K562 (cell line): ENCODE results near the gene ASB13. TPM values are rescaled to one million over a fixed set of nuclear protein-coding genes. Genes with fewer than 3 reads are reported as not detected.
A peak's percentile ranks its signal among the peaks of the same experiment; 100 is the strongest.

Source experiments
- ATAC-seq: fragments of 200-7000 bp; cut with Tn5 transposase; 3 replicates; pipeline ENCODE4 v1.9.1; 2020; ENCODE audit warnings: moderate library complexity
- BruUV-seq: library from RNA; stranded (reverse); fragments of 400-500 nt; replicated peaks from 2 replicates; lab custom pipeline; 2021; lab: Mats Ljungman, UMichigan
- CTCF ChIA-PET: fragments of 300-600 bp; formaldehyde crosslinking; extraction: SDS; loops from one replicate; lab custom pipeline; 2021; ENCODE audit warnings: low intra/inter-chr PET ratio; lab: Yijun Ruan, JAX
- POLR2A ChIA-PET: fragments of 300-600, 350-650 bp; sonication (Branson Sonifier 250); formaldehyde crosslinking; extraction: SDS; loops from one replicate; lab custom pipeline; 2021; ENCODE audit warnings: antibody characterized with exemption, inconsistent platforms; lab: Yijun Ruan, JAX
- DNase-seq, 4 experiments: peaks; one replicate each; pipeline versions ENCODE4 v3.0.0 to v3.0.0-alpha.2; 2011 to 2018; ENCODE audit warnings: low spot score in 3 of 4, mixed read lengths in 3 of 4; ENCODE audit errors: extremely low read depth in 1 of 4
- FAIRE-seq: peaks from 2 replicates; lab custom pipeline; 2011; peaks lifted over from hg19 to GRCh38; lab: Jason Lieb, UNC
- H2AFZ ChIP-seq: 2 replicates; pipeline ENCODE4 v1.6.0; 2011; ENCODE audit warnings: low read depth, low read length, control low read depth, inconsistent platforms
- H3K27ac ChIP-seq: fragments of 200-600 bp; 3 replicates; pipeline ENCODE4 v1.8.0; 2011; ENCODE audit warnings: low read depth, mild to moderate bottlenecking, control low read depth, inconsistent platforms, low read length, moderate library complexity, mixed read lengths; ENCODE audit errors: extremely low read depth
- H3K27me3 ChIP-seq, 2 experiments: fragments of 300-600 bp in 1 of 2; 2 replicates in 1 of 2; 3 replicates in 1 of 2; pipeline versions ENCODE4 v1.6.0 to v1.8.0; 2011; ENCODE audit warnings: inconsistent platforms in 2 of 2, low read length in 2 of 2, mild to moderate bottlenecking in 1 of 2, mixed read lengths in 1 of 2, moderate library complexity in 1 of 2; ENCODE audit not compliant: control insufficient read depth in 2 of 2, insufficient read depth in 2 of 2
- H3K36me3 ChIP-seq: fragments of 300-600 bp; 3 replicates; pipeline ENCODE4 v1.8.0; 2011; ENCODE audit warnings: mild to moderate bottlenecking, low read length, inconsistent platforms; ENCODE audit not compliant: control insufficient read depth, insufficient read depth
- H3K4me1 ChIP-seq, 2 experiments: fragments of 200-600 bp in 1 of 2; replicated peaks in 1 of 2; 2 replicates in 1 of 2; 3 replicates in 1 of 2; pipeline versions ENCODE4 v1.5.1 to v1.8.0; 2011; ENCODE audit warnings: inconsistent platforms in 2 of 2, low read length in 2 of 2, mild to moderate bottlenecking in 1 of 2, mixed read lengths in 1 of 2, moderate library complexity in 1 of 2; ENCODE audit not compliant: control insufficient read depth in 2 of 2, insufficient read depth in 2 of 2
- H3K4me2 ChIP-seq: 2 replicates; pipeline ENCODE4 v1.6.1; 2011; ENCODE audit warnings: low read length, control low read depth, inconsistent platforms, mixed read lengths; ENCODE audit not compliant: insufficient read depth
- H3K4me3 ChIP-seq: fragments of 200-600 bp; sonication (generic), shearing (Covaris generic); 2 replicates; pipeline ENCODE4 v1.5.1; 2016; ENCODE audit warnings: control low read depth, inconsistent platforms
- H3K79me2 ChIP-seq: fragments of 200-600 bp; 3 replicates; pipeline ENCODE4 v1.8.0; 2011; ENCODE audit warnings: low read length, inconsistent platforms; ENCODE audit not compliant: control insufficient read depth, insufficient read depth
- H3K9ac ChIP-seq, 2 experiments: 2 replicates each; pipeline versions ENCODE4 v1.6.0 to v1.6.1; 2011; ENCODE audit warnings: low read depth in 2 of 2, low read length in 2 of 2, control low read depth in 1 of 2, inconsistent platforms in 1 of 2, mild to moderate bottlenecking in 1 of 2, mixed read lengths in 1 of 2; ENCODE audit not compliant: insufficient read depth in 1 of 2
- H3K9me1 ChIP-seq: one replicate; pipeline ENCODE4 v1.6.0; 2011; ENCODE audit warnings: inconsistent platforms, mild to moderate bottlenecking, low read length, moderate library complexity; ENCODE audit not compliant: control insufficient read depth, insufficient read depth
- H3K9me3 ChIP-seq: replicated peaks from 2 replicates; pipeline ENCODE4 v1.5.1; 2011; ENCODE audit warnings: low read depth, low read length, inconsistent platforms; ENCODE audit not compliant: control insufficient read depth, insufficient read depth
- H4K20me1 ChIP-seq: replicated peaks from 2 replicates; pipeline ENCODE4 v1.6.1; 2011; ENCODE audit warnings: low read length, inconsistent platforms, mixed read lengths; ENCODE audit not compliant: control insufficient read depth, insufficient read depth
- AFF4 ChIP-seq: sonication (generic); formaldehyde crosslinking; IDR thresholded peaks from 2 replicates; pipeline ENCODE4 v1.8.0; 2023; ENCODE audit warnings: mild to moderate bottlenecking, missing genetic modification reagents
- BCOR ChIP-seq: fragments of 450-650 bp; IDR thresholded peaks from 2 replicates; pipeline ENCODE4 v1.6.1; 2016
- CHD1 ChIP-seq: fragments of 200-600 bp; sonication (generic); IDR thresholded peaks from one replicate; pipeline ENCODE4 v1.6.1; 2012; ENCODE audit warnings: mild to moderate bottlenecking, moderate library complexity, low read length, inconsistent platforms
- EHMT2 ChIP-seq: fragments of 450-650 bp; IDR thresholded peaks from 2 replicates; pipeline ENCODE4 v1.6.1; 2018; ENCODE audit warnings: antibody characterized with exemption
- RFX1 ChIP-seq: fragments of 450-650 bp; IDR thresholded peaks from 2 replicates; pipeline ENCODE4 v1.6.1; 2016; ENCODE audit warnings: mild to moderate bottlenecking, moderate library complexity
- SMARCB1 ChIP-seq: IDR thresholded peaks from 2 replicates; pipeline ENCODE4 v1.6.1; 2011; ENCODE audit warnings: improper control_type of control experiment, low read depth; ENCODE audit not compliant: insufficient read length
- SNAPC5 ChIP-seq: fragments of 250-450 bp; sonication (Bioruptor Pico); IDR thresholded peaks from 2 replicates; pipeline ENCODE4 v1.8.0; 2021; ENCODE audit warnings: moderate library complexity, mild to moderate bottlenecking, inconsistent platforms
- SOX6 ChIP-seq: fragments of 450-650 bp; IDR thresholded peaks from 2 replicates; pipeline ENCODE4 v1.6.1; 2014; ENCODE audit warnings: mild to moderate bottlenecking
- TRIM25 ChIP-seq: fragments of 450-650 bp; IDR thresholded peaks from 2 replicates; pipeline ENCODE4 v1.7.0; 2016; ENCODE audit warnings: borderline replicate concordance
- TRIM28 ChIP-seq: fragments of 450-650 bp; IDR thresholded peaks from 2 replicates; pipeline ENCODE4 v1.6.1; 2017
- ZNF431 ChIP-seq: sonication (generic); formaldehyde crosslinking; IDR thresholded peaks from 2 replicates; pipeline ENCODE4 v1.8.0; 2022; ENCODE audit warnings: mild to moderate bottlenecking, missing genetic modification reagents
- WGBS: fragments of 100-300 bp; shearing (Covaris generic); methylation state at CpG from one replicate; pipeline ENCODE4 v1.1.6; 2016; ENCODE audit warnings: low coverage, mixed read lengths; ENCODE audit not compliant: insufficient coverage; ENCODE audit errors: missing lambda C conversion rate; 5-methylcytosine and 5-hydroxymethylcytosine counted together
- in situ Hi-C: fragments of 300-500 bp; cut with MboI; formaldehyde crosslinking; loops from 4 replicates; pipeline ENCODE4 v1.15.0; 2018; ENCODE audit warnings: inconsistent platforms, mixed read lengths
- intact Hi-C: fragments of 100-400 bp; cut with micrococcal nuclease; formaldehyde crosslinking; loops from 2 replicates; pipeline ENCODE4 v1.14.2; 2022
- polyA plus RNA-seq, 8 experiments: library from polyadenylated mRNA; depleted of rRNA in 4 of 8; stranded (reverse) in 5 of 8; unstranded in 3 of 8; fragments of >200 nt; fragmentation: Nextera tagmentation in 2 of 8; fragmentation: Illumina TruSeq in 1 of 8; extraction: Ambion mirVana in 2 of 8; extraction: Trizol in 1 of 8; gene quantifications; 2 replicates each; pipeline versions ENCODE4 v1.2.1 to v1.2.3, GENCODE V29; 2011 to 2014; ENCODE audit warnings: inconsistent platforms in 1 of 8, missing spikeins in 1 of 8
- total RNA-seq, 7 experiments: library from RNA; depleted of rRNA in 6 of 7; stranded (reverse); fragments of >200 nt in 6 of 7; fragmentation: Illumina TruSeq in 2 of 7; extraction: Trizol in 2 of 7; gene quantifications; 2 replicates each; pipeline versions ENCODE4 v1.2.1 to v1.2.3, GENCODE V29; 2011 to 2021; ENCODE audit warnings: low replicate concordance in 1 of 7

Gene ASB13
- total and polyA plus RNA-seq, 9 of the 15 experiments (the other 6 are each of a cell fraction or from before 2014, with no cell fraction given) = 5.2 to 28.8 (median 16.9) TPM

- peaks cover 5% of the 10 kb centered on the region for H3K9me3 ChIP-seq
- in situ Hi-C loops = no loop called here
- TF ChIP-seq BCOR = 0 out of 2 replicates have a peak, but pooled peaks have one; percentile 4
- TF ChIP-seq SNAPC5 (CRISPR knock-in tag) = no peak
- no peak for TF ChIP-seq RFX1
- 0 out of 2 replicates have a peak, but pooled peaks have one; percentile 1 for TF ChIP-seq TRIM28
- no peak for TF ChIP-seq EHMT2
- 0 out of 2 replicates have a peak, but pooled peaks have one; percentile 7 for TF ChIP-seq AFF4 (CRISPR knock-in tag)
- 0 out of 2 replicates have a peak, but pooled peaks have one; percentile 8 for TF ChIP-seq SOX6
- TF ChIP-seq ZNF431 = 0 out of 2 replicates have a peak, but pooled peaks have one; percentile 22
- TF ChIP-seq SMARCB1 = peak; percentile 33
- TF ChIP-seq TRIM25 = no peak
- TF ChIP-seq CHD1 = peak; percentile 5
Measured at GRCh38 chr10:5685764-5686240, 19.4 kb upstream of the ASB13 start.

More at GRCh38 chr10:5685764-5686240, 19.4 kb upstream of the ASB13 start:
- peak overlapping the region; percentile 89 to 97 for H3K9ac ChIP-seq
- intact Hi-C loops = loop anchor here (5.0 kb wide), 1 partner anchor 206 kb away; the partner anchor contains the start of gene FBH1
- CTCF ChIA-PET = interaction anchor here (1.1 kb wide), 1 partner anchor 187 kb away, joined by 3 read pairs; no protein-coding TSS in a partner anchor
- H3K4me1 ChIP-seq = peaks cover 18 to 24% of the 10 kb centered on the region in 2 experiments; a peak in 4 of 5 replicates
- H3K4me3 ChIP-seq = peak overlapping the region; percentile 92
- ATAC-seq = peak; percentile 16
- no peaks in the 10 kb centered on the region for H3K27me3 ChIP-seq
- no peak for FAIRE-seq
- H3K27ac ChIP-seq = peak overlapping the region; percentile 96
- no peak overlapping the region for H2AFZ ChIP-seq
- POLR2A ChIA-PET = interaction anchor here (1.8 kb wide), 1 partner anchor 16 kb away, joined by 6 read pairs; no protein-coding TSS in a partner anchor
- H3K9me1 ChIP-seq = no peaks in the 10 kb centered on the region
- peak overlapping the region; percentile 85 for H3K4me2 ChIP-seq
- peaks cover 9% of the 10 kb centered on the region; the same call in 2 of the 3 replicates for H3K36me3 ChIP-seq
- H3K79me2 ChIP-seq = peaks cover 62% of the 10 kb centered on the region
- DNase-seq = no peak
- WGBS = under 1% methylated on average over 10 of the region's 10 CpGs
- peaks cover 10% of the 10 kb centered on the region; the same call in 1 of the 2 replicates for H4K20me1 ChIP-seq
- BruUV-seq = TSS peak; percentile 50
